Measurements from ENCODE around the gene KIF25. TPM values are rescaled to one million over a fixed set of nuclear protein-coding genes. Genes with fewer than 3 reads are reported as not detected.

Gene KIF25
- total RNA-seq, 1 experiment from 2014 or later: 0.42 TPM

DNA sequence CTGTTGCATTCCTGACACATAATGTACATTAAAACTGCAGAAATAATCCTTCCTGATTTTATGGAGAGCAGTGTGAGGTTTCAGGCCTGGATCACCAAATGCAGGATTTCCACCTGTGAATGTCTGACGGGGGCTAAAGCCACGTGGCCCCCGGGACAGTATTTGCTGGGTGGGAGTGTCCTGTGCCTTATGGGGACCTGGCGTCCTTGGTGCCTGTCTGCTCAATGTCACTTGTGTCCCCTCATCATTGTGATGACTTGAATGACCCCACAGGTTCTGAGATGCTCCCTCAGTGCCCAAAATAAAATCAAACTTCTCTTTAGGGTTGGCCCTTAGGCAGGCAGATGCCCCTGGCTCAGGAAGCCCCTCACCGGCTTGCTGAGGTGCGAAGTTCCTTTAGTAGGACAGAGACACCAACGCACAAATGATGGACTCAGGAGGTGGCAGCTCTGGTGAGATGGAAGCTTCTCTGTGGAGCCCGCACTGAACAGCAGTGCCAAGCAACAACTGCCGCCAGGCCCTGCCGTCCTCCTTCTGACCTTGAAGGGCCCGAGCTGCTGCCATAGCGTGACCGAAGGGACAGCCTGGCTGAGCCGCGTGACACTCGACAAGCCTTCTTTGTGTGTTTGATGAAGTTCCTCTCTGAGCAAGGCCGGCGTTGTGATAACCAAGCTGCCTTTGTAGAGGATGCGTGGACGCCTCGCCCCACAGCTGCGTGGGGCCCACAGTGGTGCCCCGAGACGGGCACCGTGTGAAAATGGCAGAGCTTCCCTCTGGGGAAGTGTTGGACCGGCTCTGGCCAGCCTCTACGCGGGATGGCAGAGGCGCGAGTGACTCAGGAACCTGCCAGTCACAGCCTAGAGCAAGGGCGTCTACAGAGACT is 50.6 kb downstream of the KIF25 start:
- Histone ChIP-seq H3K4me3 (ENCODE audit: insufficient read depth, low read depth, low read length) (no peak overlapping the region), H3K36me3 (replicated peaks; ENCODE audit: control insufficient read depth, insufficient read depth, low read length) (no peaks in the 10 kb centered on the region), H3K27me3 (ENCODE audit: control insufficient read depth, insufficient read depth, low read length) (no peaks in the 10 kb centered on the region)
- DNase-seq: no peak

GRCh38 chr6:168048724-168049025 is 51.2 kb downstream of the KIF25 start:
- no peak for DNase-seq
- Histone ChIP-seq H3K27me3 (ENCODE audit: control insufficient read depth, insufficient read depth, low read length) (no peaks in the 10 kb centered on the region), H3K4me3 (ENCODE audit: insufficient read depth, low read depth, low read length) (no peak overlapping the region), H3K36me3 (replicated peaks; ENCODE audit: control insufficient read depth, insufficient read depth, low read length) (no peaks in the 10 kb centered on the region)

- peak; percentile 46 for DNase-seq
- Histone ChIP-seq H3K27me3 (ENCODE audit: control insufficient read depth, insufficient read depth, low read length) (no peaks in the 10 kb centered on the region), H3K4me3 (ENCODE audit: insufficient read depth, low read depth, low read length) (no peak overlapping the region), H3K36me3 (replicated peaks; ENCODE audit: control insufficient read depth, insufficient read depth, low read length) (no peaks in the 10 kb centered on the region)
Measured at GRCh38 chr6:168049277-168049676, 51.8 kb downstream of the KIF25 start.

GRCh38 chr6:168049706-168050224 is 52.3 kb downstream of the KIF25 start:
- H3K36me3 ChIP-seq (replicated peaks; ENCODE audit: control insufficient read depth, insufficient read depth, low read length): no peaks in the 10 kb centered on the region
- no peaks in the 10 kb centered on the region for H3K27me3 ChIP-seq (ENCODE audit: control insufficient read depth, insufficient read depth, low read length)
- peak; percentile 64 for DNase-seq
- no peak overlapping the region for H3K4me3 ChIP-seq (ENCODE audit: insufficient read depth, low read depth, low read length)

DNA sequence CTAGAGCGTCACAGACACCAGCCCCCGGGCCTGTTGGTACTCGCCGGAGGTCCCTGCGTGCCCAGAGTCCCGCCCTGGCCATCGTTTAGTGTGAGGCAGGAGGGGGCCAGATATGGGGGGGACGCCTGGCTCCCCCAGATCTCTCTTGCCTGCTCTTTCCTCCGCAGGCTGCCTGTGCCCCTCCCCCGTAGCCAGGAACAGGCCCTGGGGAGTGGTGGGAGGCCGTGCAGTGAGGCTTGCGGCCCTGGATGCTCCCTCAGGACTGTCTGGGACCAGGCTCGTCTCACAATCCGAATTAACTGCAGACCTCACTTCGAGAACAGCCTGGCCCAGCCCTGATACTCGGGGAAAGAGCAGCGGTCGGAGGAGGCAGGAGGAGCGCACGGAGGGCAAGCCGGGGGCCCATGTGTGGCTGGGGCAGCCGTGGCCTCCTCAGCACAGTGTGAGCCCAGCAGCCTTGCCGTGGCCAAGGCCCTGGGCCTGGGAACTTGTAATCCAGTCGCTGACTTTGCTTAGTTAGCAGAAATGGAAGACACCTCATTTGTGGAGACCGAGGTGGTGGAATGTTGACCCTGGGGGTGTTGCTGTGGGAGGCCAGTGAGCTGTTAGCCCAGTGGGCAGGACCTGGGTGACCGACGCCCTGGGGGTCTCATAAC is 52.9 kb downstream of the KIF25 start:
- DNase-seq: no peak
- no peaks in the 10 kb centered on the region for H3K27me3 ChIP-seq (ENCODE audit: control insufficient read depth, insufficient read depth, low read length)
- H3K4me3 ChIP-seq (ENCODE audit: insufficient read depth, low read depth, low read length): no peak overlapping the region
- no peaks in the 10 kb centered on the region for H3K36me3 ChIP-seq (replicated peaks; ENCODE audit: control insufficient read depth, insufficient read depth, low read length)

DNA sequence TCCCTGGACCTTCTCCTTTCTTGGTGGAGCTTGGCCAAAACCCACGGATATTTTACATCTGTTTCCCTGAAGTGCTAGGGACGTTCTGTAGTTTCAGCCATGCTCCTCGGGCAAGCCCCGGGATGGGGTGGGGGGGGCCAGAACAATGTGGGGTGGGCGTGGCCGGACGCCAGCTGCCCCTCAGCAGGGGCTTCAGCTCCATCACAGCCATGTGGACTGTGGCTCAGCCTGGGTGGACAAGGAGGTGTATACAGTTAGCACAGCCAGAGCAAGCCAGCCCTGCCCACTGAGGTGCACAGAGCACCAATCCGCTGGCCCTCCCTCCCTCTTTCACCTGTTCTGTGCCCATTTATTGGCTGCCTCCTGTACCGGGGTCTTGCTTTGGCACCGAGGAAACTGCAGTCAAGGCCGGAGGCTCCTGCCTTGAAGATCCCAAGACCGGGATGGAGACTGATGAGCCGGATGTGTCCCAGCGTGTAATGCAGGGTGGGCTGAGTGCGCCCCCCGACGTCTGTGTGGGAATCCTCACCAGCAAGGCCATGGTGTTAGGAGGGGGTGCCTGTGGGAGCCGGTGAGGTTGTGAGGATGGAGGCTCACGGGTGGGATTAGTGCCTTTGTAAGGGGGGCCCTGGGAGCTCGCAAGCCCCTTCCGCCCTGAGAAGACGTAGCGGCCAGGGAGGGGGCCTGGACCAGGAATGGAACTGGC is 53.6 kb downstream of the KIF25 start:
- Histone ChIP-seq H3K36me3 (replicated peaks; ENCODE audit: control insufficient read depth, insufficient read depth, low read length) (no peaks in the 10 kb centered on the region), H3K4me3 (ENCODE audit: insufficient read depth, low read depth, low read length) (no peak overlapping the region), H3K27me3 (ENCODE audit: control insufficient read depth, insufficient read depth, low read length) (no peaks in the 10 kb centered on the region)
- DNase-seq: peak; percentile 90

GRCh38 chr6:168051648-168052047 is 54.2 kb downstream of the KIF25 start:
- Histone ChIP-seq H3K4me3 (ENCODE audit: insufficient read depth, low read depth, low read length) (no peak overlapping the region), H3K36me3 (replicated peaks; ENCODE audit: control insufficient read depth, insufficient read depth, low read length) (no peaks in the 10 kb centered on the region), H3K27me3 (ENCODE audit: control insufficient read depth, insufficient read depth, low read length) (no peaks in the 10 kb centered on the region)
- DNase-seq: no peak

DNA sequence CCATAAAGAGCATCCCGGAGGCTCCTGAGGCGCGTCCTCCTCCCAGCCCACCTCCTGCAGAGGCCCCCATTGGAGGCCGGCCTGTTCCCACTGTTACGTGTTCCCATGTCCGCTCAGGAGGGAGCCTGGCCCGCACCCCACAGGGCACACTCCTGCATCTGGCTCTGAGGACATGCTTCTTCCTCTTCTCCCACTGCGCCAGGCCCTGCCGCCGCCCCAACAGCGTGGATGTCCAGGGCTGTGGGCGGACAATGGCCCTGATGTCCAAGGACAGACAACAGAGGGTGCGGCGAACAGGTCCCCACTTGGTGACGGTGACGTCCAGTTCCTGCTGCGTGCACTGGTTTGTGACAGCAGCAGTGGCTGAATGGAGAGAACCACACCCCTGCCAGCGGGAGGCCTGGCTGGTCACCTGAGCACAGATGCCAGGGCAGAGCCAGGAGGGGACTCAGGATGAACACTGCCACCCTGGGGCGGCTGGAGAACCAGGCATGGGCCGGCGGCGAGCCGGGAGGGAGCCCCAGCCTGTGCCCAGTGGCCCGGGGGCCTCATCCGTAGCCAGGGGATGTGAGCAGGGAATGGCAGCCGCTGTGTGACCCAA is 54.9 kb downstream of the KIF25 start:
- Histone ChIP-seq H3K36me3 (replicated peaks; ENCODE audit: control insufficient read depth, insufficient read depth, low read length) (no peaks in the 10 kb centered on the region), H3K4me3 (ENCODE audit: insufficient read depth, low read depth, low read length) (no peak overlapping the region), H3K27me3 (ENCODE audit: control insufficient read depth, insufficient read depth, low read length) (no peaks in the 10 kb centered on the region)
- DNase-seq: peak; percentile 61

DNA sequence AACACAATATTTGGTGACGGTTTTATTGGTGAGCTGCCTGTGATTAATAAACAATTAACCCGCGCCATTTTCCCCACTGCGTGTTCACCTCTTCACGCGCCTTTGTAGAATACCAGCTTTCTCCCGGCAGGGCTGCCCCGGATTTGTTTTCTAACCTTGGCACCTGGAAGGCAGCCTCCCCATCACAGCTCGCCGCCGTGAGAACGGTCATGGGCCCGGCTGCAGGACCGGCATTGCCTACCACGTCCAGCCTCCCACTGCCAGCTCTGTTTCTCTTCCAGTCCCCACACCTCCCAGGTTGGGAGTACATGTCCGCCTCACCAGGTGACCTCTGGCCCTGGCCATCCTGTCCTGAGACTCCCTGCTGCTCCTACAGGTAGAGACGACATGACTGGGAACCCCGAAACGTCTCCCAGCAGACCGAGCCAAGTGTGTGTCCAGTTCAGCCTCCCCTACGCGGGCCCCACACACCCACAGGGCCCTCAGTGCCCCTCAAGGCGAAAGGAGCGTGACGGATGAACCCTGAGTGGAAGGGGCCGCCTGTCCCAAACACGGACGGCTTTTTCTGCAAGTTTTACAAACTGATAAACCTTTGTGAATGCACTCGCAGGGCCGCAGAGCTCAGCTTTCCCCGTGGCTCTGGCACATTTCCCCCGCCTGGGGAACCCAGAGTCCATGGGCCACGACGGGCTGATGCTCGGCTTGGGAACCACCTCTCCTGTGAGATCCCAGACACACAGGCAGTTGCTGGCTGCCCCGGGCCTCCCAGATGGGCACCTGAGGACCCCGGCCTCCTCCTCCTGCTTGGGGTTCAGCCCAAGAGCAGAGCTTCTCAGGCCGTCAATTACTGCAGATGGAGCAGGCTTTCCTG is 55.9 kb downstream of the KIF25 start:
- Histone ChIP-seq H3K36me3 (replicated peaks; ENCODE audit: control insufficient read depth, insufficient read depth, low read length) (no peaks in the 10 kb centered on the region), H3K4me3 (ENCODE audit: insufficient read depth, low read depth, low read length) (no peak overlapping the region), H3K27me3 (ENCODE audit: control insufficient read depth, insufficient read depth, low read length) (no peaks in the 10 kb centered on the region)
- peak; percentile 42 for DNase-seq

DNA sequence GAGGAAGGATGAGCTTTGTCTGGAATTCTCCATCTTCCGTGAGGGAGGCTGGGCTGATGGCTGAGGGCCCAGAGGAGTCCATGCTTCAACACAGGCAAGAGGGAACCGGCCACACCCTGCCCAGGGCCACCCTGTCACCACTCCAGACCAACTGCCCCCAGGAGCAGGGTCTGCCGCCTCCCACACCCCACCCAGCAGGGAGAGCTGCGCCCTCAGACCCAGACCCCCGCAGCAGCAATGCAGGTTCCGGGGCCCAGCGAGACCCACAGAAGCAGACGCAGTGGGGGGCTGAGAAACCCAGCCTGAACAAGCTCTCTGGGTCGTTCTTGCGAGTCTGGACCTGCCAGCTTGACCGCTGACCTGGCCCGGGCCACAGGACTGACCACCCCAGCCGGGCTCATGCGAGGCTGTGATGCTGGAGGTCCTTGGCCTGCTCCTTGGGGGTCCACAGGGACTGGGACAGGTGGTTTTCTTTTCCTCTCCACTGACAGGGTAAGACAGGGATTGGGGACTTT is 56.5 kb downstream of the KIF25 start:
- no peaks in the 10 kb centered on the region for H3K27me3 ChIP-seq (ENCODE audit: control insufficient read depth, insufficient read depth, low read length)
- no peak overlapping the region for H3K4me3 ChIP-seq (ENCODE audit: insufficient read depth, low read depth, low read length)
- no peaks in the 10 kb centered on the region for H3K36me3 ChIP-seq (replicated peaks; ENCODE audit: control insufficient read depth, insufficient read depth, low read length)
- DNase-seq: peak; percentile 45

DNA sequence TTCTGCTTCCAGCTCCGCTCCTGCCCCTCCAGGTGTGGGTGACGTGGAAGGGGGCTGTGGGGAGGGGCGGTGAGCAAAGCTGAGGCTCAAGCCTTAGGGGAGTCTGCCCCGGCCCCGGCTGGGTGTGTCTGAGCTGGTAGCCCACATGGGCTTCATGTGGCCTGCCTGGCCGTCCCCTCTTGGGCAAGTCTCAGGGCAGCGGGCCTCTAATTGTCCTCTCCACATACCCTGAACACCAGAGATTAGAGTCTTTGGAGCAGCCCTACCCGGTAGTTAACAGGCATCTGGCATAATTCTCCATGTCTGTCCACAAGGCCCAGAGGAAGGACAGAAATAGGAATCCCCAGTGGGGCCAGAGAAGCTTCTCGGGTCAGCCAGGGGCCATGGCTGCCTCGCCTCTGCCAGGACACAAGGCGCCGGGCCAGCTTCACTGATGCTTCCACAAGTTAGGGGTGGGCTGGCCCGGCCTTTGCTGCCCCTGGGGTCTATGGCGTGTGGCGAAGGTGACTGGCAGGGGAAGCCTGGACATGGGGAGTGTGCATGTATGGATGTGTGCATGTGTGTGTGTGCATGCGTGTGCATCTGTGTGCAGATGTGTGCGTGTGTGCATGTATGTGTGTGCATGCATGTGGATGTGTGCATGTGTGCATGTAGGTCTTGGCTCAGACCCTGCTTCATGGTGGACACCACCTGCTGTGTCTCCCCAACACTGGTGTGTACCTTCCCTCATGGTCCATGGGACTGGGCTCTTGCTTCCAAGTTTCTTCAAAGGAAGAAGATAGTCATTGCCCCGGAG is 57.5 kb downstream of the KIF25 start:
- Histone ChIP-seq H3K36me3 (replicated peaks; ENCODE audit: control insufficient read depth, insufficient read depth, low read length) (no peaks in the 10 kb centered on the region), H3K4me3 (ENCODE audit: insufficient read depth, low read depth, low read length) (no peak overlapping the region), H3K27me3 (ENCODE audit: control insufficient read depth, insufficient read depth, low read length) (no peaks in the 10 kb centered on the region)
- no peak for DNase-seq

GRCh38 chr6:168055696-168056489 is 58.4 kb downstream of the KIF25 start:
- Histone ChIP-seq H3K4me3 (ENCODE audit: insufficient read depth, low read depth, low read length) (no peak overlapping the region), H3K27me3 (ENCODE audit: control insufficient read depth, insufficient read depth, low read length) (no peaks in the 10 kb centered on the region), H3K36me3 (replicated peaks; ENCODE audit: control insufficient read depth, insufficient read depth, low read length) (no peaks in the 10 kb centered on the region)
- DNase-seq: no peak

Data from H7 (cell line).